Karpas-422 (cell line): ENCODE results near the gene HMG20B. TPM values are rescaled to one million over a fixed set of nuclear protein-coding genes. Genes with fewer than 3 reads are reported as not detected.
"Not testable (repeated sequence)": the region's sequence is repeated elsewhere in the genome, so short reads cannot be mapped to it uniquely, and the experiment has no call there.

Experiments
- DNase-seq: peaks from one replicate; pipeline ENCODE4 v3.0.0-alpha.2; 2015
- H2AFZ ChIP-seq: fragments of 200-600 bp; sonication (generic); 2 replicates; pipeline ENCODE4 v1.6.1; 2014; ENCODE audit warnings: antibody characterized with exemption, low read length, mixed read lengths
- H3K27ac ChIP-seq: fragments of 200-600 bp; sonication (generic); 2 replicates; pipeline ENCODE4 v1.5.1; 2014; ENCODE audit warnings: mild to moderate bottlenecking, low read length, moderate library complexity
- H3K27me3 ChIP-seq: fragments of 200-600 bp; sonication (generic); 2 replicates; pipeline ENCODE4 v1.6.1; 2014; ENCODE audit warnings: low read length, mixed read lengths
- H3K36me3 ChIP-seq: fragments of 200-600 bp; sonication (generic); 2 replicates; pipeline ENCODE4 v1.6.1; 2014; ENCODE audit warnings: low read length, mixed read lengths; ENCODE audit not compliant: insufficient read depth
- H3K4me1 ChIP-seq: fragments of 200-600 bp; sonication (generic); 2 replicates; pipeline ENCODE4 v1.6.1; 2014; ENCODE audit warnings: mild to moderate bottlenecking, low read length, mixed read lengths
- H3K4me2 ChIP-seq: fragments of 200-600 bp; sonication (generic); 2 replicates; pipeline ENCODE4 v1.6.1; 2014; ENCODE audit warnings: low read length, low read depth, mild to moderate bottlenecking; ENCODE audit not compliant: poor library complexity, severe bottlenecking
- H3K4me3 ChIP-seq: fragments of 200-600 bp; sonication (generic); 2 replicates; pipeline ENCODE4 v1.5.1; 2014; ENCODE audit warnings: mild to moderate bottlenecking, antibody characterized with exemption, low read length, mixed read lengths
- H3K79me2 ChIP-seq: fragments of 200-600 bp; sonication (generic); 2 replicates; pipeline ENCODE4 v1.6.1; 2014; ENCODE audit warnings: mild to moderate bottlenecking, low read length, mixed read lengths
- H3K9ac ChIP-seq: fragments of 200-600 bp; sonication (generic); 2 replicates; pipeline ENCODE4 v1.6.0; 2014; ENCODE audit warnings: low read length
- H3K9me2 ChIP-seq: fragments of 200-600 bp; sonication (generic), shearing (Covaris generic); replicated peaks from 2 replicates; pipeline ENCODE4 v1.6.0; 2014; ENCODE audit warnings: mild to moderate bottlenecking, low read length, moderate library complexity; ENCODE audit not compliant: insufficient read depth
- H3K9me3 ChIP-seq: fragments of 300-700, 200-600 bp; sonication (generic); 2 replicates; pipeline ENCODE4 v1.6.1; 2014; ENCODE audit warnings: low read length, mixed read lengths
- H4K20me1 ChIP-seq: fragments of 200-600 bp; sonication (generic); 2 replicates; pipeline ENCODE4 v1.6.1; 2014; ENCODE audit warnings: mild to moderate bottlenecking, antibody characterized with exemption, low read length, low read depth; ENCODE audit not compliant: insufficient read depth
- total RNA-seq: library from RNA; depleted of rRNA; stranded (reverse); fragments of >200 nt; shearing (Covaris generic); gene quantifications from 2 replicates; pipeline ENCODE4 v1.2.3, GENCODE V29; 2014; ENCODE audit warnings: low replicate concordance

The HMG20B gene
- total RNA-seq, 1 experiment from 2014 or later, result 53.7 TPM

DNA sequence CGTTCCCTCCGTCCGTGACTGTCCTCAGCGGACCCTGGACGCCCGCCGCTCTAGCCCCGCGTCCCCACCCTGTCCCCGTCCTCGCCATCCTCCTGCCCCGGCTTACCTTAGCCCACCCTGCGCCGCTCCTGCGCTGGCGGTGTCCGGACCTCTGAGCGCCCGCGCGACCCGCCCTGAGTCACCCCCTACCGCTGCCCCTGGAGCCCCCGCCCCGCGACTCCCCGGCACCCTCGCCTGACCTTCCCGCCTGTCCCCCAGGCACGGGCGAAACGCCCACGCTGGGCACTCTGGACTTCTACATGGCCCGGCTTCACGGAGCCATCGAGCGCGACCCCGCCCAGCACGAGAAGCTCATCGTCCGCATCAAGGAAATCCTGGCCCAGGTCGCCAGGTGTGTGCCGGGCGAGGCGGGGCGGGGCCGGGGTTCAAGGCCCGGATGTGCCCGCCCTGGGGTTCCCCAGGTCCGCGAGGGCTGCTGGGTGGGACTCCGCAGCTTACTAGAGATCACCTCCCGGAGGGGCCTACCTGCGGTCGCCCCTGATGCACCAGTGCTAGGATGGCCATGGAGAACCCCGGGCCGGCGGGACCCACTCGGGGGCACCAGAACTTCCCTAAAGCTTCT lies 5.1 kb downstream of the HMG20B start:
- Histone ChIP-seq H3K9ac (no peak overlapping the region), H3K9me3 (no peaks in the 10 kb centered on the region), H3K4me3 (no peak overlapping the region), H3K4me2 (no peak overlapping the region), H3K4me1 (peaks cover 4% of the 10 kb centered on the region; the same call in 1 of the 2 replicates), H3K36me3 (peaks cover 10% of the 10 kb centered on the region; the same call in 1 of the 2 replicates), H3K27me3 (no peaks in the 10 kb centered on the region), H3K9me2 (no peaks in the 10 kb centered on the region), H4K20me1 (peaks cover 7% of the 10 kb centered on the region; the same call in 1 of the 2 replicates), H3K27ac (no peak overlapping the region), H3K79me2 (peaks cover 5% of the 10 kb centered on the region; the same call in 1 of the 2 replicates), H2AFZ (no peak overlapping the region)
- DNase-seq, result peak; percentile 16

DNA sequence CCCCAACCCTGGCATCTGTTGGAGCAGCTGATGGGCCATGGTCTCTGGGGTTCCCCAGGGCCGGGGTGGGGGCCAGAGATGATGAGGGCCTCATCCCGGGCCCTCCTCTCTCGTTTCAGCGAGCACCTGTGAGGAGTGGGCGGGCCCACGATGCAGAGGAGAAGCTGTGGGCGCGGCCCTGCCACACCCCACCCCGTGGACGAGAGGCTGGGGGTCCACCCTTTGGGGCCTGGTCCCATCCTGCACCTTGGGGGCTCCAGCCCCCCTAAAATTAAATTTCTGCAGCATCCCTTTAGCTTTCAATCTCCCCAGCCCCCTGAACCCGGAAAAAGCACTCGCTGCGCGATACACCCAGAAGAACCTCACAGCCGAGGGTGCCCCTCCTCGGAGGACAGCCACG lies 5.6 kb downstream of the HMG20B start:
- H3K36me3 ChIP-seq, result peaks cover 10% of the 10 kb centered on the region; the same call in 1 of the 2 replicates
- H3K27me3 ChIP-seq, result no peaks in the 10 kb centered on the region
- peak; percentile 27 for DNase-seq
- H2AFZ ChIP-seq, result no peak overlapping the region
- H3K27ac ChIP-seq, result no peak overlapping the region
- H3K9me2 ChIP-seq, result no peaks in the 10 kb centered on the region
- H3K4me1 ChIP-seq, result peaks cover 2% of the 10 kb centered on the region; the same call in 1 of the 2 replicates
- H3K9me3 ChIP-seq, result no peaks in the 10 kb centered on the region
- no peak overlapping the region for H3K4me3 ChIP-seq
- H3K4me2 ChIP-seq, result no peak overlapping the region
- H3K79me2 ChIP-seq, result peaks cover 2% of the 10 kb centered on the region; the same call in 1 of the 2 replicates
- peaks cover 7% of the 10 kb centered on the region; the same call in 1 of the 2 replicates for H4K20me1 ChIP-seq
- no peak overlapping the region for H3K9ac ChIP-seq

DNA sequence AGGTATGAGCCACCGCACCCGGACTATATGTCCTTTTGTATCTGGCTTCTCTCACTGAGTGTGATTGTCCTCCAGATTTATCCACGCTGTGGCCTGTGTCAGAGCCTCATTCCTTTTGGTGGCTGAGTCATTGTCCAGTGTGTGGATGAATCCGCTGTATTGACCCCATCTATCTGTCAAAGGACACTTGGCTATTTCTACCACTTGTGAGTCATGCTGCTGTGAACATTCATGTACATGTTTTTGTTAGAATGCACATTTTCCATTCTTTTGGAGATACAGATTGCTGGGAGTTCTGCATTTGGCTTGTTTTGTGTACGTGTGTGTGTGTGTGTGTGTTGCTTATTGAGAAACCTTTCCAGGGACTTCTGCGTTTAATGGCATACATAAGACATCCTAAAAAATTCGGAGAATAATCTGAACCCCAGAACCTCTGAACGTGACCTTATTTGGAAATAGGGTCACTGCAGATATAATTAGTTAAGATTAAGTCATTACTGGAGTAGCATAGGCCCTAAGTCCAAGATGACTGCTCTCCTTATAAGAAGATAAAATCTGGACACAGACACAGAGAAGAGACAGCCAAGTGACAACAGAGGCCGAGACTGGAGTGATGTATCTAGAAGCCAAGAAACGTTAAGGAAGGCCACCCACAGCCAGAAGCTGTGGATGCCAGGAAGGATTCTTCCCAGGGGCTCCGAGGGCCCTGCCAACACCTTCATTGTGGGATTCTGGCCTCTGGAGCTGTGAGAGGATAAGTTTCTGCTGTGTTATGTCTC lies 7.6 kb downstream of the HMG20B start:
- H3K79me2 ChIP-seq, result no peaks in the 10 kb centered on the region
- H3K36me3 ChIP-seq, result 0 out of 2 replicates have a peak, but pooled peaks cover 4% of the 10 kb centered on the region
- no peaks in the 10 kb centered on the region for H3K27me3 ChIP-seq
- no peaks in the 10 kb centered on the region for H3K9me2 ChIP-seq
- no peak overlapping the region for H3K4me3 ChIP-seq
- no peaks in the 10 kb centered on the region for H3K4me1 ChIP-seq
- H3K9ac ChIP-seq, result no peak overlapping the region
- H4K20me1 ChIP-seq, result peaks cover 1% of the 10 kb centered on the region; the same call in 1 of the 2 replicates
- no peaks in the 10 kb centered on the region for H3K9me3 ChIP-seq
- H2AFZ ChIP-seq, result no peak overlapping the region
- DNase-seq, result peak; percentile 40
- no peak overlapping the region for H3K27ac ChIP-seq
- H3K4me2 ChIP-seq, result no peak overlapping the region

DNA sequence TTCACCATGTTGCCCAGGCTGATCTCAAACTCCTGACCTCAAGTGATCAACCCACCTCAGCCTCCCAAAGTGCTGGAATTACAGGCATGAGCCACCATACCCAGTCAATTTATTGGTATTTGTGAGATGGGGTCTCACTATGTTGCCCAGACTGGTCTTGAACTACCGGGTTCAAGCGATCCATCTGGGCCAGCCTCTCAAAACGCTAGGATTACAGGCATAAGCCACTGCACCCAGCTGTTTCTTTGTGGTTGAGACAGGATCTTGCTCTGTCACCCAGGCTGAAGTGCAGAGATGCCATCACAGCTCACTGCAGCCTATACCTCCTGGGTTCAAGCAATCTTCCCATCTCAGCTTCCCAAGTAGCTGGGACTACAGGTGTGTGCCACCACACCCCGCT lies 9.0 kb downstream of the HMG20B start:
- not testable (repeated sequence) for H3K9ac ChIP-seq, H3K4me2 ChIP-seq, H4K20me1 ChIP-seq, H3K9me2 ChIP-seq, H2AFZ ChIP-seq, H3K4me1 ChIP-seq, H3K79me2 ChIP-seq, H3K27ac ChIP-seq, H3K36me3 ChIP-seq, H3K4me3 ChIP-seq, H3K9me3 ChIP-seq, H3K27me3 ChIP-seq
- peak; percentile 37 for DNase-seq

DNA sequence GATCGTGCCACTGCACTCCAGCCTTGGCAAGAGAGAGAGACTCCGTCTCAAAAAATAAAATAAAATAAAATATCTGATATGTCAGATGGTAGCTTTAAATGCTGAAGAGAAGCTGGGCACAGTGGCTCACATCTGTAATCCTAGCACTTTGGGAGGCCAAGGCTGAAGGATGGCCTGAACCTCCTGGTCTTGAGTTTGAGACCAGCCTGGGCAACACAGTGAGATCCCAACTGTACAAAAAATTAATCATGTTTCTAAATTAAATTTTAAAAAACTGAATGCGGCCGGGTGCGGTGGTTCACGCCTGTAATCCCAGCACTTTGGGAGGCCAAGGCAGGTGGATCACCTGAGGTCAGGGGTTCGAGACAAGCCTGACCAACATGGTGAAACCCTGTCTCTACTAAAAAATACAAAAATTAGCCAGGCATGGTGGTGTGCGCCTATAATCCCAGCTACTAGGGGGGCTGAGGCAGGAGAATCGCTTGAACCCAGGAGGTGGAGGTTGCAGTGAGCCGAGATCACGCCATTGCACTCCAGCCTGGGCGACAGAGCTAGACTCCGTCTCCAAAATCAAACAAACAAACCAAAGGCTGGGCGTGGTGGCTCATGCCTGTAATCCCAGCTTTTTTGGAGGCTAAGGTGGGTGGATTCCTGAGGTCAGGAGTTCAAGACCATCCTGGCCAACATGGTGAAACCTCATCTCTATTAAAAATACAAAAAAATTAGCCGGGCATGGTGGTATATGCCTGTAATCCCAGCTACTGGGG lies 11.5 kb downstream of the HMG20B start:
- not testable (repeated sequence) for H3K9ac ChIP-seq, H3K27me3 ChIP-seq, H3K4me1 ChIP-seq, H3K79me2 ChIP-seq, H3K4me2 ChIP-seq, H4K20me1 ChIP-seq, H2AFZ ChIP-seq, H3K9me2 ChIP-seq, H3K9me3 ChIP-seq, H3K27ac ChIP-seq, H3K4me3 ChIP-seq, H3K36me3 ChIP-seq
- DNase-seq, result peak; percentile 29

DNA sequence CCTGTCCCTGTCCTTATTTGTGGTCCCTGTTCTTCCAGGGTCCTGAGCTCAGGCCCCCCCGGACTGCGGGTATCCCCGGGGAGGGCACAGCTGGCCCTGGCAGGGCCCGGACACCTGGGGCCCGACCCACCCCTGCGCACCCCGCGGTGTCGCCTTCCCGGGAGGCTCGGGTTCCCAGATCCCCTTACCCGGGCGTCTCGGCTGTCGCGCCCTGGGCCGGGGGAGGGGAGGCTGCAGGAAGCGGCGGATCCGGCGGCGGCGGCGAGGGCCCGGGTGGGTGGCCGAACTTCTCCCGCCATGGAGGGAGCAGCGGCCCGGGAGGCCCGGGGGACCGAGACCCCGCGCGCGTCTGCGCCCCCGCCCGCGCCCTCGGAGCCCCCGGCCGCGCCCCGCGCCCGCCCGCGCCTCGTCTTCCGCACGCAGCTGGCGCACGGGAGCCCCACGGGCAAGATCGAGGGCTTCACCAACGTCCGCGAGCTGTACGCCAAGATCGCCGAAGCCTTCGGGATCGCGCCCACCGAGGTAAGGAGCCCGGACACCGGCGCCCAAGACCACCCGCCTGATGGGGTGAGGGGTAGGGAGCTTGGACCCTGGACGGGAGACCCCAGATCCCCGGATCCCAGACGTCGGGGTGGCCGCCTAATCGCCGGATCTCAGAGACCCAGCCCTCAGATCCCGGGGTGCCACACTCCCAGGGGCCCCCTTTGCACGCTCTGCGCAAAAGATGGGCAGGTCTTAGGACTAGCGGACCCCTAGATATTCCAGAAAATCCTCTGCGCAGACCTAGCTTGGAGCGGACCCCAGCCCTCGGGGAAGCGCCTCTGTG lies 12.8 kb downstream of the HMG20B start, which contains the start of gene GIPC3:
TSS of gene GIPC3 (plus strand) at position 178 of the 826 bp plus-strand sequence. CDS start at position 298, 120 bp downstream.
- Histone ChIP-seq H3K36me3 (no peaks in the 10 kb centered on the region), H2AFZ (no peak within 1 kb of the TSS), H3K4me3 (no peak within 1 kb of the TSS), H3K9me3 (peaks cover 4% of the 10 kb centered on the region; the same call in 1 of the 2 replicates), H3K4me2 (no peak within 1 kb of the TSS), H3K27ac (no peak within 1 kb of the TSS), H3K4me1 (no peaks in the 10 kb centered on the region), H4K20me1 (no peaks in the 10 kb centered on the region), H3K9me2 (no peaks in the 10 kb centered on the region), H3K9ac (no peak within 1 kb of the TSS), H3K79me2 (no peaks in the 10 kb centered on the region), H3K27me3 (no peaks in the 10 kb centered on the region)
- DNase-seq, result peak; percentile 10

DNA sequence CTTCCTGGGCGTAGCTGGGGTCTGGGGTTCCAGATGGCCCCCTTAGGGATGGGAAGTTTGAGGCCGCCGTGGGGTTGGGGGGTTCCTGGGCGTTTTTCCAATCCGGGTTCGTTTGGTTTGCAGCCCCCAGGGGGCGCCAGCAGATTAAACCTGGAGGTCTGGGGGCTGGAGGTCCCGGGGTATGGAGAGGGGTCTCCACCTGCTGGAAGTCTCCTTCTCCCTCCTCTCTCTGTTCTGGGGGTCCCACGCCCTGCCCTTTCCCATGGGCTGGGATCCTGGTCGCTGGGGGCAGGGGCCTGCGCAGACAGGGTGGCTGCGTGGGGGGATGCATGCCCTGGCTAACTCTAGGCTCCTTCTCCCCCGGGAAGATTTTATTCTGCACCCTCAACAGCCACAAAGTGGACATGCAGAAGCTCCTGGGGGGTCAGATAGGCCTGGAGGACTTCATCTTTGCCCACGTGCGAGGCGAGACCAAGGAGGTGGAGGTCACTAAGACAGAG lies 13.4 kb downstream of the HMG20B start:
- no peak overlapping the region for H3K9ac ChIP-seq
- no peaks in the 10 kb centered on the region for H3K27me3 ChIP-seq
- H3K36me3 ChIP-seq, result no peaks in the 10 kb centered on the region
- no peak overlapping the region for H3K27ac ChIP-seq
- no peak overlapping the region for H3K4me2 ChIP-seq
- peaks cover 7% of the 10 kb centered on the region; the same call in 1 of the 2 replicates for H3K9me3 ChIP-seq
- no peaks in the 10 kb centered on the region for H3K4me1 ChIP-seq
- no peak overlapping the region for H3K4me3 ChIP-seq
- H4K20me1 ChIP-seq, result no peaks in the 10 kb centered on the region
- H3K79me2 ChIP-seq, result no peaks in the 10 kb centered on the region
- peak; percentile 66 for DNase-seq
- no peak overlapping the region for H2AFZ ChIP-seq
- no peaks in the 10 kb centered on the region for H3K9me2 ChIP-seq
